Raji (cell line): ENCODE data around the gene OSBPL3.

Experiments
- POLR2A ChIP-seq: IDR thresholded peaks from 2 replicates; pipeline ENCODE4 v1.6.1; 2011; ENCODE audit warnings: low read depth, low read length, control low read depth; ENCODE audit not compliant: insufficient read depth

Gene OSBPL3

GRCh38 chr7:24881623-24882022 lies 98.4 kb downstream of the OSBPL3 start:
- no peak for TF ChIP-seq POLR2A

GRCh38 chr7:24880886-24881285 lies 99.1 kb downstream of the OSBPL3 start:
- no peak for TF ChIP-seq POLR2A

GRCh38 chr7:24879291-24879690 lies 100.7 kb downstream of the OSBPL3 start:
- no peak for TF ChIP-seq POLR2A

GRCh38 chr7:24877790-24878311 lies 102.1 kb downstream of the OSBPL3 start:
- TF ChIP-seq POLR2A: peak; percentile 25; the same call in 1 of the 2 replicates

- TF ChIP-seq POLR2A: no peak
These were observed 105.2 kb downstream of the OSBPL3 start for GRCh38 chr7:24874791-24875190.

- no peak for TF ChIP-seq POLR2A
These were observed 106.0 kb downstream of the OSBPL3 start for GRCh38 chr7:24873944-24874343.

GRCh38 chr7:24871770-24872169 lies 108.2 kb downstream of the OSBPL3 start:
- TF ChIP-seq POLR2A: no peak

GRCh38 chr7:24870766-24871165 lies 109.2 kb downstream of the OSBPL3 start:
- TF ChIP-seq POLR2A: no peak

- no peak for TF ChIP-seq POLR2A
These were observed 110.4 kb downstream of the OSBPL3 start for GRCh38 chr7:24869572-24869971.

- TF ChIP-seq POLR2A: no peak
These were observed 111.2 kb downstream of the OSBPL3 start for GRCh38 chr7:24868741-24869140.

GRCh38 chr7:24866004-24866615 lies 113.9 kb downstream of the OSBPL3 start:
- TF ChIP-seq POLR2A: no peak

GRCh38 chr7:24864214-24864817 lies 115.7 kb downstream of the OSBPL3 start:
- no peak for TF ChIP-seq POLR2A

- TF ChIP-seq POLR2A: no peak
These were observed 116.4 kb downstream of the OSBPL3 start for GRCh38 chr7:24863626-24864025.

- TF ChIP-seq POLR2A: no peak
These were observed 117.5 kb downstream of the OSBPL3 start for GRCh38 chr7:24862461-24862860.

GRCh38 chr7:24861336-24861735 lies 118.6 kb downstream of the OSBPL3 start:
- no peak for TF ChIP-seq POLR2A

GRCh38 chr7:24860611-24861010 lies 119.4 kb downstream of the OSBPL3 start:
- TF ChIP-seq POLR2A: no peak

- TF ChIP-seq POLR2A: no peak
These were observed 121.6 kb downstream of the OSBPL3 start for GRCh38 chr7:24858108-24858977.

GRCh38 chr7:24857623-24858022 lies 122.4 kb downstream of the OSBPL3 start:
- TF ChIP-seq POLR2A: no peak
